K562 (cell line): ENCODE results near the gene PRODH. TPM values are rescaled to one million over a fixed set of nuclear protein-coding genes. Genes with fewer than 3 reads are reported as not detected.

Source experiments
- BHLHE40 ChIP-seq: IDR thresholded peaks from 2 replicates; pipeline ENCODE4 v1.6.1; 2011; ENCODE audit warnings: low read length, improper control_type of control experiment
- CBX1 ChIP-seq: sonication (generic); IDR thresholded peaks from 2 replicates; pipeline ENCODE4 v1.6.1; 2016; ENCODE audit warnings: antibody characterized with exemption, low read depth, mild to moderate bottlenecking
- CBX3 ChIP-seq, 2 experiments: IDR thresholded peaks; 1 replicate in 1 of 2; 2 replicates in 1 of 2; pipeline ENCODE4 v1.6.1; 2012; ENCODE audit warnings: inconsistent platforms in 2 of 2, low read length in 2 of 2, borderline replicate concordance in 1 of 2, control low read depth in 1 of 2
- CBX5 ChIP-seq: IDR thresholded peaks from 2 replicates; pipeline ENCODE4 v1.6.1; 2014; ENCODE audit warnings: low read depth, borderline replicate concordance
- E2F8 ChIP-seq: fragments of 450-650 bp; IDR thresholded peaks from 2 replicates; pipeline ENCODE4 v1.7.1; 2018; ENCODE audit warnings: mild to moderate bottlenecking, low read depth; ENCODE audit not compliant: partially characterized antibody
- HNRNPLL ChIP-seq: fragments of 200-400 bp; formaldehyde crosslinking; IDR thresholded peaks from 2 replicates; pipeline ENCODE4 v1.6.1; 2017; ENCODE audit warnings: low read length, low read depth, mild to moderate bottlenecking; ENCODE audit not compliant: poor library complexity, severe bottlenecking
- KLF16 ChIP-seq: IDR thresholded peaks from 2 replicates; pipeline ENCODE4 v1.6.1; 2016; ENCODE audit warnings: antibody characterized with exemption
- MAFK ChIP-seq: IDR thresholded peaks from 2 replicates; pipeline ENCODE4 v1.6.1; 2011; ENCODE audit warnings: low read length, improper control_type of control experiment
- MEF2A ChIP-seq: IDR thresholded peaks from 2 replicates; pipeline ENCODE4 v1.6.1; 2011; ENCODE audit warnings: low read depth, mild to moderate bottlenecking, low read length, moderate library complexity; ENCODE audit not compliant: control insufficient read depth
- NBN ChIP-seq: fragments of 450-650 bp; IDR thresholded peaks from 2 replicates; pipeline ENCODE4 v1.6.1; 2016; ENCODE audit warnings: low read depth, mild to moderate bottlenecking
- TFAM ChIP-seq: fragments of 250-450 bp; sonication (Bioruptor Pico); conservative IDR thresholded peaks from 2 replicates; pipeline ENCODE4 v1.5.0; 2021; ENCODE audit warnings: mild to moderate bottlenecking, moderate library complexity
- TRIM24 ChIP-seq, 2 experiments: fragments of 450-650 bp; IDR thresholded peaks; 2 replicates each; pipeline ENCODE4 v1.6.1; 2016
- ZFP1 ChIP-seq: fragments of 450-650 bp; formaldehyde crosslinking; IDR thresholded peaks from 2 replicates; pipeline ENCODE4 v1.4.0; 2020; ENCODE audit warnings: mild to moderate bottlenecking, mixed read lengths
- polyA plus RNA-seq, 8 experiments: library from polyadenylated mRNA; depleted of rRNA in 4 of 8; stranded (reverse) in 5 of 8; unstranded in 3 of 8; fragments of >200 nt; fragmentation: Nextera tagmentation in 2 of 8; fragmentation: Illumina TruSeq in 1 of 8; extraction: Ambion mirVana in 2 of 8; extraction: Trizol in 1 of 8; gene quantifications; 2 replicates each; pipeline versions ENCODE4 v1.2.1 to v1.2.3, GENCODE V29; 2011 to 2014; ENCODE audit warnings: inconsistent platforms in 1 of 8, missing spikeins in 1 of 8
- total RNA-seq, 7 experiments: library from RNA; depleted of rRNA in 6 of 7; stranded (reverse); fragments of >200 nt in 6 of 7; fragmentation: Illumina TruSeq in 2 of 7; extraction: Trizol in 2 of 7; gene quantifications; 2 replicates each; pipeline versions ENCODE4 v1.2.1 to v1.2.3, GENCODE V29; 2011 to 2021; ENCODE audit warnings: low replicate concordance in 1 of 7
- TF ChIP-seq, protein P1 (sequence below): fragments of 450-650 bp; IDR thresholded peaks from 2 replicates; pipeline ENCODE4 v1.6.1; 2014; ENCODE audit warnings: low read depth, mild to moderate bottlenecking, moderate library complexity, borderline replicate concordance
- TF ChIP-seq, protein P2 (sequence below): fragments of 450-650 bp; IDR thresholded peaks from 2 replicates; pipeline ENCODE4 v1.6.1; 2018; ENCODE audit warnings: mild to moderate bottlenecking, low read depth; ENCODE audit not compliant: partially characterized antibody
- TF ChIP-seq, protein P3 (sequence below), 2 experiments: fragments of 450-650 bp; IDR thresholded peaks; 2 replicates each; pipeline ENCODE4 v1.6.1; 2016

PRODH gene
- total and polyA plus RNA-seq, 9 of the 15 experiments (the other 6 are each of a cell fraction or from before 2014, with no cell fraction given): 0.07 to 0.11 TPM; not detected in 7

DNA sequence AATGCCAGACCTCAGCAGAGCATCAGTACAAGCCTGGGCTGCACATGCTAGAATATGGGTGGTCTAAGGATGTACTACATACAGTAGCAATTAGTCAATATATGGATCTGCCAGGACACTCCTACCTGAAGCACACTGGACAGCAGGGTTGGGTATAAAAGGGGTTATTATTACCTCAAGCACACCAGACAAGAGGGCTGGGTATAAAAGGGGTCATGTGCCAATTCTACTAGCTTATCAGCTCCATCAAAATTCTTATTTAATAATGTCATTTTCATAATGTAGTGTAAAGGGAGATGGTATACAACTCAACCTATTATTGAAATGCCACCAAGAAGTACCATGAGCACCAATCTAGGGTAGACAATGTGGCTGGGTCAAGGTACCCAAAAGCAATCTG, 44.7 kb upstream of the PRODH start (continued):
- TF ChIP-seq E2F8 (no peak), NBN (no peak), TFAM (CRISPR knock-in tag) (no peak), CBX1 (peak; percentile 78; the same call in 1 of the 2 replicates), KLF16 (no peak), MAFK (no peak), CBX5 (peak; percentile 80), ZFP1 (CRISPR knock-in tag) (peak; percentile 99), CBX3 (IDR thresholded peaks at IDR 0.05; ENCODE audit: borderline replicate concordance in 1 of 2, low read length in 2 of 2) (peak in 1 of 2 experiments; percentile 99; a peak in 2 of 3 replicates), MEF2A (0 out of 2 replicates have a peak, but pooled peaks have one; percentile 27), TRIM24 (IDR thresholded peaks at IDR 0.05) (peak; percentile 59 to 80), HNRNPLL (no peak), BHLHE40 (peak; percentile 66; the same call in 1 of the 2 replicates)
- TF ChIP-seq, protein P1, sequence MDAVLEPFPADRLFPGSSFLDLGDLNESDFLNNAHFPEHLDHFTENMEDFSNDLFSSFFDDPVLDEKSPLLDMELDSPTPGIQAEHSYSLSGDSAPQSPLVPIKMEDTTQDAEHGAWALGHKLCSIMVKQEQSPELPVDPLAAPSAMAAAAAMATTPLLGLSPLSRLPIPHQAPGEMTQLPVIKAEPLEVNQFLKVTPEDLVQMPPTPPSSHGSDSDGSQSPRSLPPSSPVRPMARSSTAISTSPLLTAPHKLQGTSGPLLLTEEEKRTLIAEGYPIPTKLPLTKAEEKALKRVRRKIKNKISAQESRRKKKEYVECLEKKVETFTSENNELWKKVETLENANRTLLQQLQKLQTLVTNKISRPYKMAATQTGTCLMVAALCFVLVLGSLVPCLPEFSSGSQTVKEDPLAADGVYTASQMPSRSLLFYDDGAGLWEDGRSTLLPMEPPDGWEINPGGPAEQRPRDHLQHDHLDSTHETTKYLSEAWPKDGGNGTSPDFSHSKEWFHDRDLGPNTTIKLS: no peak
- TF ChIP-seq, protein P2, sequence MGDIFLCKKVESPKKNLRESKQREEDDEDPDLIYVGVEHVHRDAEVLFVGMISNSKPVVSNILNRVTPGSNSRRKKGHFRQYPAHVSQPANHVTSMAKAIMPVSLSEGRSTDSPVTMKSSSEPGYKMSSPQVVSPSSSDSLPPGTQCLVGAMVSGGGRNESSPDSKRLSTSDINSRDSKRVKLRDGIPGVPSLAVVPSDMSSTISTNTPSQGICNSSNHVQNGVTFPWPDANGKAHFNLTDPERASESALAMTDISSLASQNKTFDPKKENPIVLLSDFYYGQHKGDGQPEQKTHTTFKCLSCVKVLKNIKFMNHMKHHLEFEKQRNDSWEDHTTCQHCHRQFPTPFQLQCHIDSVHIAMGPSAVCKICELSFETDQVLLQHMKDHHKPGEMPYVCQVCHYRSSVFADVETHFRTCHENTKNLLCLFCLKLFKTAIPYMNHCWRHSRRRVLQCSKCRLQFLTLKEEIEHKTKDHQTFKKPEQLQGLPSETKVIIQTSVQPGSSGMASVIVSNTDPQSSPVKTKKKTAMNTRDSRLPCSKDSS: peak; percentile 97
- TF ChIP-seq, protein P3, sequence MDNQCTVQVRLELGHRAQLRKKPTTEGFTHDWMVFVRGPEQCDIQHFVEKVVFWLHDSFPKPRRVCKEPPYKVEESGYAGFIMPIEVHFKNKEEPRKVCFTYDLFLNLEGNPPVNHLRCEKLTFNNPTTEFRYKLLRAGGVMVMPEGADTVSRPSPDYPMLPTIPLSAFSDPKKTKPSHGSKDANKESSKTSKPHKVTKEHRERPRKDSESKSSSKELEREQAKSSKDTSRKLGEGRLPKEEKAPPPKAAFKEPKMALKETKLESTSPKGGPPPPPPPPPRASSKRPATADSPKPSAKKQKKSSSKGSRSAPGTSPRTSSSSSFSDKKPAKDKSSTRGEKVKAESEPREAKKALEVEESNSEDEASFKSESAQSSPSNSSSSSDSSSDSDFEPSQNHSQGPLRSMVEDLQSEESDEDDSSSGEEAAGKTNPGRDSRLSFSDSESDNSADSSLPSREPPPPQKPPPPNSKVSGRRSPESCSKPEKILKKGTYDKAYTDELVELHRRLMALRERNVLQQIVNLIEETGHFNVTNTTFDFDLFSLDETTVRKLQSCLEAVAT (IDR thresholded peaks at IDR 0.05): no peak
